Testis (tissue), 2 donors: ENCODE measurements around the gene EGFR.
A peak's percentile ranks its signal among the peaks of the same experiment; 100 is the strongest.

ENCODE experiments used
- POLR2A ChIP-seq: fragments of 450-650 bp; IDR thresholded peaks from one replicate; pipeline ENCODE4 v1.6.1; 2017; ENCODE audit warnings: antibody characterized with exemption, mild to moderate bottlenecking, moderate library complexity
- TF ChIP-seq, protein P1 (sequence below), 3 experiments: fragments of 450-650 bp in 2 of 3; fragments of 200-600 bp in 1 of 3; sonication (generic) in 1 of 3; IDR thresholded peaks; one replicate each; pipeline ENCODE4 v1.5.1; 2016 to 2019; ENCODE audit warnings: antibody characterized with exemption in 3 of 3, mild to moderate bottlenecking in 2 of 3, moderate library complexity in 1 of 3

- TF ChIP-seq, protein P1, sequence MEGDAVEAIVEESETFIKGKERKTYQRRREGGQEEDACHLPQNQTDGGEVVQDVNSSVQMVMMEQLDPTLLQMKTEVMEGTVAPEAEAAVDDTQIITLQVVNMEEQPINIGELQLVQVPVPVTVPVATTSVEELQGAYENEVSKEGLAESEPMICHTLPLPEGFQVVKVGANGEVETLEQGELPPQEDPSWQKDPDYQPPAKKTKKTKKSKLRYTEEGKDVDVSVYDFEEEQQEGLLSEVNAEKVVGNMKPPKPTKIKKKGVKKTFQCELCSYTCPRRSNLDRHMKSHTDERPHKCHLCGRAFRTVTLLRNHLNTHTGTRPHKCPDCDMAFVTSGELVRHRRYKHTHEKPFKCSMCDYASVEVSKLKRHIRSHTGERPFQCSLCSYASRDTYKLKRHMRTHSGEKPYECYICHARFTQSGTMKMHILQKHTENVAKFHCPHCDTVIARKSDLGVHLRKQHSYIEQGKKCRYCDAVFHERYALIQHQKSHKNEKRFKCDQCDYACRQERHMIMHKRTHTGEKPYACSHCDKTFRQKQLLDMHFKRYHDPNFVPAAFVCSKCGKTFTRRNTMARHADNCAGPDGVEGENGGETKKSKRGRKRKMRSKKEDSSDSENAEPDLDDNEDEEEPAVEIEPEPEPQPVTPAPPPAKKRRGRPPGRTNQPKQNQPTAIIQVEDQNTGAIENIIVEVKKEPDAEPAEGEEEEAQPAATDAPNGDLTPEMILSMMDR (IDR thresholded peaks at IDR 0.05) = peak; percentile 94 to 98 (median 96)
- no peak for TF ChIP-seq POLR2A
These were observed 236.0 kb downstream of the EGFR start for GRCh38 chr7:55254596-55255495.
